GM23248 (cell line): ENCODE measurements around the gene RNF8. TPM values are rescaled to one million over a fixed set of nuclear protein-coding genes. Genes with fewer than 3 reads are reported as not detected.
A peak's percentile ranks its signal among the peaks of the same experiment; 100 is the strongest.

ENCODE experiments used
- DNase-seq: peaks from one replicate; pipeline ENCODE4 v3.0.0-alpha.2; 2015
- H2AFZ ChIP-seq: fragments of 200-600 bp; sonication (generic); 2 replicates; pipeline ENCODE4 v1.6.1; 2016; ENCODE audit warnings: antibody characterized with exemption
- H3F3A ChIP-seq: fragments of 200-600 bp; sonication (generic); 2 replicates; pipeline ENCODE4 v1.6.1; 2016; ENCODE audit warnings: mild to moderate bottlenecking, antibody characterized with exemption, mixed run types; ENCODE audit not compliant: insufficient read depth
- H3K27ac ChIP-seq: fragments of 200-600 bp; sonication (generic); 2 replicates; pipeline ENCODE4 v1.5.1; 2016; ENCODE audit warnings: mild to moderate bottlenecking
- H3K27me3 ChIP-seq: fragments of 200-600 bp; sonication (generic); replicated peaks from 2 replicates; pipeline ENCODE4 v1.6.1; 2016; ENCODE audit warnings: mild to moderate bottlenecking; ENCODE audit not compliant: insufficient read depth
- H3K36me3 ChIP-seq: fragments of 200-600 bp; sonication (generic); 2 replicates; pipeline ENCODE4 v1.6.1; 2016; ENCODE audit warnings: low read depth, mild to moderate bottlenecking
- H3K4me1 ChIP-seq: fragments of 200-600 bp; sonication (generic); 2 replicates; pipeline ENCODE4 v1.6.1; 2016; ENCODE audit warnings: mild to moderate bottlenecking; ENCODE audit not compliant: insufficient read depth
- H3K4me2 ChIP-seq: fragments of 200-600 bp; sonication (generic); one replicate; pipeline ENCODE4 v1.6.1; 2016; ENCODE audit warnings: mild to moderate bottlenecking; ENCODE audit not compliant: unreplicated experiment
- H3K4me3 ChIP-seq: fragments of 200-600 bp; sonication (generic); 2 replicates; pipeline ENCODE4 v1.5.1; 2016; ENCODE audit warnings: mild to moderate bottlenecking
- H3K79me2 ChIP-seq: fragments of 200-600 bp; sonication (generic); 2 replicates; pipeline ENCODE4 v1.6.1; 2016; ENCODE audit warnings: mild to moderate bottlenecking; ENCODE audit not compliant: insufficient read depth
- H3K9ac ChIP-seq: fragments of 200-600 bp; sonication (generic); 2 replicates; pipeline ENCODE4 v1.6.1; 2016; ENCODE audit warnings: mild to moderate bottlenecking
- H3K9me2 ChIP-seq: fragments of 200-600 bp; sonication (generic); 2 replicates; pipeline ENCODE4 v1.6.1; 2016; ENCODE audit warnings: mixed run types, mild to moderate bottlenecking, moderate library complexity; ENCODE audit not compliant: insufficient read depth
- H3K9me3 ChIP-seq: fragments of 200-600 bp; sonication (generic); one replicate; pipeline ENCODE4 v1.6.1; 2017; ENCODE audit warnings: low read depth
- H4K20me1 ChIP-seq: fragments of 200-600 bp; sonication (generic); 2 replicates; pipeline ENCODE4 v1.6.0; 2016; ENCODE audit not compliant: insufficient read depth
- EZH2 ChIP-seq: fragments of 200-600 bp; sonication (generic); IDR thresholded peaks from 2 replicates; pipeline ENCODE4 v1.6.1; 2018; ENCODE audit warnings: antibody characterized with exemption, mild to moderate bottlenecking; ENCODE audit not compliant: insufficient read depth, poor library complexity, severe bottlenecking
- EZH2phosphoT487 ChIP-seq: fragments of 200-600 bp; sonication (generic); IDR thresholded peaks from 2 replicates; pipeline ENCODE4 v1.6.1; 2018; ENCODE audit warnings: antibody characterized with exemption, moderate library complexity, mild to moderate bottlenecking, low read depth; ENCODE audit not compliant: insufficient read depth
- WGBS, 2 experiments: methylation state at CpG; one replicate each; pipeline ENCODE4 v1.1.6; 2015 to 2017; ENCODE audit warnings: low lambda C conversion rate in 2 of 2, low coverage in 1 of 2; ENCODE audit errors: missing lambda C conversion rate in 2 of 2; 5-methylcytosine and 5-hydroxymethylcytosine counted together
- in situ Hi-C: fragments of 300-500 bp; cut with MboI; formaldehyde crosslinking; loops from 2 replicates; pipeline ENCODE4 v1.15.0; 2020
- polyA plus RNA-seq: library from polyadenylated mRNA; unstranded; fragments of >200 nt; fragmentation: Nextera tagmentation; extraction: Ambion mirVana; gene quantifications from 2 replicates; pipeline ENCODE4 v1.2.1, GENCODE V29; 2016
- total RNA-seq: library from RNA; depleted of rRNA; stranded (reverse); fragments of >200 nt; shearing (Covaris generic); gene quantifications from 2 replicates; pipeline ENCODE4 v1.2.3, GENCODE V29; 2014

Gene RNF8
- total and polyA plus RNA-seq, 2 experiments from 2014 or later = 19.3 to 34.2 TPM

- no peaks in the 10 kb centered on the region for H4K20me1 ChIP-seq
- no peaks in the 10 kb centered on the region for H3K36me3 ChIP-seq
- H3K4me3 ChIP-seq = no peak overlapping the region
- no peaks in the 10 kb centered on the region for H3K27me3 ChIP-seq
- H3K4me1 ChIP-seq = peaks cover 22% of the 10 kb centered on the region
- no peaks in the 10 kb centered on the region for H3K9me3 ChIP-seq
- no peak overlapping the region for H3K9ac ChIP-seq
- in situ Hi-C loops = no loop called here
- H3K27ac ChIP-seq = no peak overlapping the region
- H3K9me2 ChIP-seq = no peaks in the 10 kb centered on the region
- no peak overlapping the region for H3K4me2 ChIP-seq
- H2AFZ ChIP-seq = no peak overlapping the region
- H3K79me2 ChIP-seq = no peaks in the 10 kb centered on the region
- WGBS, 2 experiments = 46 to 59% methylated on average over 5 of the region's 5 CpGs
- peaks cover 22% of the 10 kb centered on the region for H3F3A ChIP-seq
- TF ChIP-seq EZH2phosphoT487 (no peak), EZH2 (no peak)
- peak; percentile 55 for DNase-seq
These were observed 45.5 kb upstream of the RNF8 start for GRCh38 chr6:37308069-37308815.

GRCh38 chr6:37309046-37309445 lies 44.7 kb upstream of the RNF8 start:
- no peak overlapping the region for H3K27ac ChIP-seq
- no peak for TF ChIP-seq EZH2
- in situ Hi-C loops = no loop called here
- H3F3A ChIP-seq = peaks cover 19% of the 10 kb centered on the region
- no peak overlapping the region for H3K4me2 ChIP-seq
- no peak overlapping the region for H3K4me3 ChIP-seq
- H3K9me2 ChIP-seq = no peaks in the 10 kb centered on the region
- no peak for DNase-seq
- H4K20me1 ChIP-seq = no peaks in the 10 kb centered on the region
- H3K9ac ChIP-seq = no peak overlapping the region
- H3K79me2 ChIP-seq = no peaks in the 10 kb centered on the region
- WGBS, 2 experiments = 91 to 100% methylated on average over 1 of the region's 1 CpG
- H3K9me3 ChIP-seq = no peaks in the 10 kb centered on the region
- no peaks in the 10 kb centered on the region for H3K27me3 ChIP-seq
- H3K4me1 ChIP-seq = peaks cover 22% of the 10 kb centered on the region
- no peak overlapping the region for H2AFZ ChIP-seq
- H3K36me3 ChIP-seq = no peaks in the 10 kb centered on the region

DNA sequence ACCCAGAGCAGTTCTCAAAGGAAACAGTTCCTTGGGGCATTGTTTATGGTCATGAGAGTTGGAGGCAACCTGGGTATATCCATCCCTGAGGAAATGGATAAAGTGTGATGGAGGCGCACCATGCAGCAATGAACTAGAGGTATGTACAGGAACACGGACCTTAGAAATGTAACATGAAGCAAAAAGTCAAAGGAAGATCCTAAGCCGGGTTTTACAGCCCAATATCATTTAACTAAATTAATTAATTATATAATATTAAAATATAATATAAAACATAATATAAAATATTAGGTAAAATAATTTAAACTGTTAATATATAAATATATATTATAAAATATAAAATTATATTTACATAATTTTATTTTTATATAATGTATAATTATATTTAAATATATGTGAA lies 44.1 kb upstream of the RNF8 start:
- H3K9me3 ChIP-seq = no peaks in the 10 kb centered on the region
- in situ Hi-C loops = no loop called here
- peaks cover 22% of the 10 kb centered on the region for H3K4me1 ChIP-seq
- peaks cover 19% of the 10 kb centered on the region for H3F3A ChIP-seq
- H3K27me3 ChIP-seq = no peaks in the 10 kb centered on the region
- 65 to 67% methylated on average over 3 of the region's 3 CpGs for WGBS, 2 experiments
- no peak overlapping the region for H3K27ac ChIP-seq
- H3K36me3 ChIP-seq = no peaks in the 10 kb centered on the region
- H3K9me2 ChIP-seq = no peaks in the 10 kb centered on the region
- H3K9ac ChIP-seq = no peak overlapping the region
- H4K20me1 ChIP-seq = no peaks in the 10 kb centered on the region
- H3K4me2 ChIP-seq = no peak overlapping the region
- no peaks in the 10 kb centered on the region for H3K79me2 ChIP-seq
- no peak for TF ChIP-seq EZH2phosphoT487
- no peak for TF ChIP-seq EZH2
- H3K4me3 ChIP-seq = no peak overlapping the region
- no peak overlapping the region for H2AFZ ChIP-seq
- no peak for DNase-seq

DNA sequence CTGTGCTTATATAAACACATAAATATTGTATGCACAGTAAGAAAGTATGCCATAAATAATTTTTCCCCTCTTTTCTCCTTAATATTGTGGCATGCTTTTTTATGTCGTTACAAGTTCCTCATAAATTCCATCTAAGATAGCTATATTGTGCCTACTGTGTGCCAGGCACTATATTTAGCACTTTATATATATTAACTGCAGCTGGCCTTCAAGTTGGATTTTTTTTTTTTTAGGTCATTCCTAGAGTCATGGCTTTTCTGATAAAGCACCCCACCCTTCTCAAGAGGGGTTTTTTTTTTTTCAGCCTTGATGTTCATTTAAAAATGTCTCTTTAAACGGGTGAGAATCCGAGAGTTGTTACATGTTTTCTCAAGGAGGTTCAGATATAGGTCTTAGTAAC lies 42.8 kb upstream of the RNF8 start:
- Histone ChIP-seq H3K9me3 (no peaks in the 10 kb centered on the region), H3K79me2 (no peaks in the 10 kb centered on the region), H3K27ac (no peak overlapping the region), H3K27me3 (no peaks in the 10 kb centered on the region), H4K20me1 (no peaks in the 10 kb centered on the region), H3K9ac (no peak overlapping the region), H3K4me2 (no peak overlapping the region), H3K4me1 (peaks cover 22% of the 10 kb centered on the region), H3K36me3 (peaks cover 9% of the 10 kb centered on the region; the same call in 1 of the 2 replicates), H2AFZ (no peak overlapping the region), H3F3A (peaks cover 19% of the 10 kb centered on the region), H3K9me2 (no peaks in the 10 kb centered on the region), H3K4me3 (no peak overlapping the region)
- no peak for DNase-seq
- TF ChIP-seq EZH2phosphoT487 (no peak), EZH2 (no peak)
- in situ Hi-C loops = no loop called here
- 97 to 99% methylated on average over 3 of the region's 3 CpGs for WGBS, 2 experiments
